ENCODE data around the gene AK2.
"Not testable (repeated sequence)": the region's sequence is repeated elsewhere in the genome, so short reads cannot be mapped to it uniquely, and the experiment has no call there.

The AK2 gene

GRCh38 chr1:33049371-33049770, 12.7 kb upstream of the AK2 start:
- Histone ChIP-seq H3K9me3 (ENCODE audit: low read length) (no peaks in the 10 kb centered on the region), H3K4me3 (ENCODE audit: low read depth in 1 of 2, low read length in 2 of 2) (no peak overlapping the region), H3K9ac (ENCODE audit: low read length) (no peak overlapping the region), H3K27me3 (ENCODE audit: control insufficient read depth in 1 of 2, insufficient read depth in 2 of 2, low read length in 2 of 2) (no peaks in the 10 kb centered on the region), H3K4me1 (ENCODE audit: insufficient read depth, low read length) (peaks cover 8% of the 10 kb centered on the region), H3K27ac (ENCODE audit: low read depth, low read length) (no peak overlapping the region), H3K36me3 (ENCODE audit: insufficient read depth, low read length) (no peaks in the 10 kb centered on the region)

GRCh38 chr1:33048426-33048825, 11.7 kb upstream of the AK2 start:
- H3K4me1 ChIP-seq (ENCODE audit: insufficient read depth, low read length): peaks cover 8% of the 10 kb centered on the region
- H3K27me3 ChIP-seq (ENCODE audit: control insufficient read depth in 1 of 2, insufficient read depth in 2 of 2, low read length in 2 of 2): no peaks in the 10 kb centered on the region
- no peak overlapping the region for H3K4me3 ChIP-seq (ENCODE audit: low read depth in 1 of 2, low read length in 2 of 2)
- H3K9me3 ChIP-seq (ENCODE audit: low read length): no peaks in the 10 kb centered on the region
- H3K36me3 ChIP-seq (ENCODE audit: insufficient read depth, low read length): no peaks in the 10 kb centered on the region
- H3K27ac ChIP-seq (ENCODE audit: low read depth, low read length): no peak overlapping the region
- no peak overlapping the region for H3K9ac ChIP-seq (ENCODE audit: low read length)

DNA sequence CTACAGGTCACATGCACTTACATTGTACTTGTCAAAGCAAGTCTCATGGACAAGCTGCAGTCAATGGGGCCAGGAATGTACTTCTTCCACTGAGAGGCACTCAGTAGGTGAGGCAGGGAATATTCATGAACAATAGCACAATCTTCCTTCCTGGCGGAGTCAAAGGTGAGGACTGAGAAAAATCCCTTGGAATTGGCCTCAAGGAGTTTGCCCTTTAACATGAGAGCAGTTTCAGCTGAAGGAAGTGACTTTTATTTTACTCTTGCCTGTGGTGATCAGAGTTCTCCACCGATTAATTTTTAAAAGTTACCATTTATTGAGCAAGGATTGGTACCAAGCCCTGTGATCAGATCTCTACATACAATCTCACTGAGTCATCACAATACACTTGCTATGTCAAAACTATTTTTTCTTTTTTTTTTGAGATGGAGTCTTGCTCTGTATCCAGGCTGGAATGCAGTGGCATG, 11.2 kb upstream of the AK2 start:
- Histone ChIP-seq H3K4me1 (ENCODE audit: insufficient read depth, low read length) (peaks cover 8% of the 10 kb centered on the region), H3K9me3 (ENCODE audit: low read length) (no peaks in the 10 kb centered on the region), H3K27ac (ENCODE audit: low read depth, low read length) (no peak overlapping the region), H3K9ac (ENCODE audit: low read length) (no peak overlapping the region), H3K27me3 (ENCODE audit: control insufficient read depth in 1 of 2, insufficient read depth in 2 of 2, low read length in 2 of 2) (no peaks in the 10 kb centered on the region), H3K36me3 (ENCODE audit: insufficient read depth, low read length) (no peaks in the 10 kb centered on the region), H3K4me3 (ENCODE audit: low read depth in 1 of 2, low read length in 2 of 2) (no peak overlapping the region)

DNA sequence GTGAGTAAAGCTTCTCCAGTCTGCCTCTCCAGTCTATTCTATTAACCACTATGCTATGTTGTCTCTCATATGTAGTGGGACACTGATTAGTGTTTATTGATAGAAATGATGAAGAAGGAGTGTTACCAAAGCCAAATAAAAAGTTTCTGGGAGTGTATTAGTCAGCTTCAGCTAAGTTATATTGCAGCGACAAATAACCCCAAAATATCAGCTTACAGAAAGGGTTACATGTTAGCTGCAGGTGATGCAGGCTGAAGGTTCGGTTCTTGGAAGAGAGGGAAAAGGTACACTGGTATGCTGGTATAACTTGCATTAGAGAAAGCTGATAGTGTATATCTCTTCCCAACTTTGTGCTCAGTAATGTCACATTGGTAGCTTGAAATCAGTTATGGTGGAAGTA, 10.6 kb upstream of the AK2 start:
- Histone ChIP-seq H3K27me3 (ENCODE audit: control insufficient read depth in 1 of 2, insufficient read depth in 2 of 2, low read length in 2 of 2) (no peaks in the 10 kb centered on the region), H3K9me3 (ENCODE audit: low read length) (no peaks in the 10 kb centered on the region), H3K36me3 (ENCODE audit: insufficient read depth, low read length) (no peaks in the 10 kb centered on the region), H3K27ac (ENCODE audit: low read depth, low read length) (no peak overlapping the region), H3K4me1 (ENCODE audit: insufficient read depth, low read length) (peaks cover 8% of the 10 kb centered on the region), H3K4me3 (ENCODE audit: low read depth in 1 of 2, low read length in 2 of 2) (no peak overlapping the region), H3K9ac (ENCODE audit: low read length) (no peak overlapping the region)

GRCh38 chr1:33046234-33046633, 9.6 kb upstream of the AK2 start:
- H3K9me3 ChIP-seq (ENCODE audit: low read length); H3K27me3 ChIP-seq (ENCODE audit: control insufficient read depth in 1 of 2, insufficient read depth in 2 of 2, low read length in 2 of 2); H3K27ac ChIP-seq (ENCODE audit: low read depth, low read length); H3K9ac ChIP-seq (ENCODE audit: low read length); H3K4me3 ChIP-seq (ENCODE audit: low read depth in 1 of 2, low read length in 2 of 2); H3K4me1 ChIP-seq (ENCODE audit: insufficient read depth, low read length); H3K36me3 ChIP-seq (ENCODE audit: insufficient read depth, low read length): not testable (repeated sequence)

- H3K4me3 ChIP-seq (ENCODE audit: low read depth in 1 of 2, low read length in 2 of 2): no peak overlapping the region
- peaks cover 8% of the 10 kb centered on the region for H3K4me1 ChIP-seq (ENCODE audit: insufficient read depth, low read length)
- no peaks in the 10 kb centered on the region for H3K9me3 ChIP-seq (ENCODE audit: low read length)
- H3K27me3 ChIP-seq (ENCODE audit: control insufficient read depth in 1 of 2, insufficient read depth in 2 of 2, low read length in 2 of 2): no peaks in the 10 kb centered on the region
- no peak overlapping the region for H3K9ac ChIP-seq (ENCODE audit: low read length)
- H3K36me3 ChIP-seq (ENCODE audit: insufficient read depth, low read length): no peaks in the 10 kb centered on the region
- no peak overlapping the region for H3K27ac ChIP-seq (ENCODE audit: low read depth, low read length)
Measured at GRCh38 chr1:33045814-33046213, 9.1 kb upstream of the AK2 start.

DNA sequence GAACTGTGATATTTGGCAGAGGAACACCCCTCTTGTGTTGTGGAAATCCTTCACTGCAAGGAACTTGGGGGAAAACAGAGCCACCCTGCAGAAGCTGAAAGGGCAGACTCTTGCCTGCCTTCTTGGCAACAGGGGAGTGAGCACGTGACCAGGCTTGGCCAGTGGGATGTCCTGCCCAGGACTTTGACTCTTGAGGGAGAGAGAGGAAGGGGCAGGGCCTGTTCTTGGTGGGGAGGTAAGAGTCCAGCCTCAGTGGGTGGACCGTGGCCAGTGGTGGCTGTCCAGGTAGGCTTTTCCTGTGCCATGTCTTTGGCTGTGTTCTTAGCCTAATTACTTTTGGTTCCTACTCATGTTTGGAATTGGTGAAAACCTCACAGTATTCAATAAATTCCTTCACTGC, 8.6 kb upstream of the AK2 start:
- Histone ChIP-seq H3K27me3 (ENCODE audit: control insufficient read depth in 1 of 2, insufficient read depth in 2 of 2, low read length in 2 of 2) (no peaks in the 10 kb centered on the region), H3K4me3 (ENCODE audit: low read depth in 1 of 2, low read length in 2 of 2) (no peak overlapping the region), H3K9me3 (ENCODE audit: low read length) (no peaks in the 10 kb centered on the region), H3K9ac (ENCODE audit: low read length) (no peak overlapping the region), H3K4me1 (ENCODE audit: insufficient read depth, low read length) (peaks cover 3% of the 10 kb centered on the region), H3K27ac (ENCODE audit: low read depth, low read length) (no peak overlapping the region), H3K36me3 (ENCODE audit: insufficient read depth, low read length) (no peaks in the 10 kb centered on the region)

GRCh38 chr1:33043267-33044092, 6.8 kb upstream of the AK2 start:
- H3K4me3 ChIP-seq (ENCODE audit: low read depth in 1 of 2, low read length in 2 of 2): no peak overlapping the region
- no peaks in the 10 kb centered on the region for H3K4me1 ChIP-seq (ENCODE audit: insufficient read depth, low read length)
- no peaks in the 10 kb centered on the region for H3K27me3 ChIP-seq (ENCODE audit: control insufficient read depth in 1 of 2, insufficient read depth in 2 of 2, low read length in 2 of 2)
- H3K9ac ChIP-seq (ENCODE audit: low read length): no peak overlapping the region
- H3K9me3 ChIP-seq (ENCODE audit: low read length): no peaks in the 10 kb centered on the region
- no peaks in the 10 kb centered on the region for H3K36me3 ChIP-seq (ENCODE audit: insufficient read depth, low read length)
- no peak overlapping the region for H3K27ac ChIP-seq (ENCODE audit: low read depth, low read length)

GRCh38 chr1:33042831-33043230, 6.1 kb upstream of the AK2 start:
- no peaks in the 10 kb centered on the region for H3K4me1 ChIP-seq (ENCODE audit: insufficient read depth, low read length)
- H3K36me3 ChIP-seq (ENCODE audit: insufficient read depth, low read length): no peaks in the 10 kb centered on the region
- H3K4me3 ChIP-seq (ENCODE audit: low read depth in 1 of 2, low read length in 2 of 2): no peak overlapping the region
- no peak overlapping the region for H3K27ac ChIP-seq (ENCODE audit: low read depth, low read length)
- H3K9me3 ChIP-seq (ENCODE audit: low read length): no peaks in the 10 kb centered on the region
- H3K27me3 ChIP-seq (ENCODE audit: control insufficient read depth in 1 of 2, insufficient read depth in 2 of 2, low read length in 2 of 2): no peaks in the 10 kb centered on the region
- no peak overlapping the region for H3K9ac ChIP-seq (ENCODE audit: low read length)

- H3K36me3 ChIP-seq (ENCODE audit: insufficient read depth, low read length): no peaks in the 10 kb centered on the region
- H3K9me3 ChIP-seq (ENCODE audit: low read length): no peaks in the 10 kb centered on the region
- no peak overlapping the region for H3K4me3 ChIP-seq (ENCODE audit: low read depth in 1 of 2, low read length in 2 of 2)
Measured at GRCh38 chr1:33041026-33041425, 4.3 kb upstream of the AK2 start.

GRCh38 chr1:33039840-33040239, 3.2 kb upstream of the AK2 start:
- Histone ChIP-seq H3K27ac (ENCODE audit: low read depth, low read length) (no peak overlapping the region), H3K36me3 (ENCODE audit: insufficient read depth, low read length) (no peaks in the 10 kb centered on the region), H3K9ac (ENCODE audit: low read length) (no peak overlapping the region), H3K4me3 (ENCODE audit: low read depth in 1 of 2, low read length in 2 of 2) (no peak overlapping the region), H3K27me3 (ENCODE audit: control insufficient read depth in 1 of 2, insufficient read depth in 2 of 2, low read length in 2 of 2) (no peaks in the 10 kb centered on the region), H3K9me3 (ENCODE audit: low read length) (no peaks in the 10 kb centered on the region), H3K4me1 (ENCODE audit: insufficient read depth, low read length) (peaks cover 20% of the 10 kb centered on the region)

More at GRCh38 chr1:33041026-33041425, 4.3 kb upstream of the AK2 start:
- Histone ChIP-seq H3K27me3 (ENCODE audit: control insufficient read depth in 1 of 2, insufficient read depth in 2 of 2, low read length in 2 of 2) (no peaks in the 10 kb centered on the region), H3K4me1 (ENCODE audit: insufficient read depth, low read length) (peaks cover 8% of the 10 kb centered on the region), H3K9ac (ENCODE audit: low read length) (no peak overlapping the region), H3K27ac (ENCODE audit: low read depth, low read length) (no peak overlapping the region)

DNA sequence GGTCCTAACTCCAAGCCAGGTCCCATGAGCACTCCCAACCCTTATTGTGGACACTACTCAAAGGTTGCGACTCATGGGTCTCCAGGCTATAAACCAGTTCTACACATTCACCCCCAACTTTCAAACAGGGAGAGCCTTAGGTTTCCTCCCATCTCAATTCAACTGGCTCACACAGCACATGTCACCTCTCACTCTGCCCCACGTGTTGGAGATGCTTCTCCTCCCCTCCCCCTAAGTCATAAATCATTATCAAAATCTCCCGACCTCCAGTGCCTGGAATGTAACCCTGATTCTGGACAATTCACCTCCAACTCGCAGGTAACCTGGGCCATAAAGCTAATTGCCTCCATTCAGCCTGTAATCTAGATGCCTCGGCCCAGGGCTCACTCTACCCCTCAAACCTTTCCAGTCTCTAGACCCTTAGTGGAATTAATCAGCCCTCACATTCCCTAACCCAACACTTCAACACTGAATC, 595 bp downstream of the AK2 start:
- H3K27ac ChIP-seq (ENCODE audit: low read depth, low read length): peak overlapping the region; percentile 71
- peaks cover 26% of the 10 kb centered on the region for H3K4me1 ChIP-seq (ENCODE audit: insufficient read depth, low read length)
- H3K27me3 ChIP-seq (ENCODE audit: control insufficient read depth in 1 of 2, insufficient read depth in 2 of 2, low read length in 2 of 2): no peaks in the 10 kb centered on the region
- H3K9me3 ChIP-seq (ENCODE audit: low read length): no peaks in the 10 kb centered on the region
- peak overlapping the region; percentile 58 for H3K9ac ChIP-seq (ENCODE audit: low read length)
- H3K4me3 ChIP-seq (ENCODE audit: low read depth in 1 of 2, low read length in 2 of 2): peak overlapping the region; percentile 84 to 99
- H3K36me3 ChIP-seq (ENCODE audit: insufficient read depth, low read length): peaks cover 5% of the 10 kb centered on the region
